Retinal pigment epithelial cell (primary cell): ENCODE measurements around the gene PELI1.

Source experiments
- DNase-seq: peaks from one replicate; pipeline ENCODE4 v3.0.0-alpha.2; 2010; ENCODE audit warnings: low read depth
- H3K4me3 ChIP-seq: 2 replicates; pipeline ENCODE4 v1.5.1; 2011; ENCODE audit warnings: mild to moderate bottlenecking, low read length, control low read depth, moderate library complexity
- CTCF ChIP-seq: conservative IDR thresholded peaks from 2 replicates; pipeline ENCODE4 v1.5.1; 2011; ENCODE audit warnings: low read depth, low read length, control low read depth, inconsistent platforms

Gene PELI1

GRCh38 chr2:64133828-64134227, 10.4 kb downstream of the PELI1 start:
- no peak overlapping the region for H3K4me3 ChIP-seq

GRCh38 chr2:64133354-64133753, 10.9 kb downstream of the PELI1 start:
- no peak for DNase-seq
- TF ChIP-seq CTCF, result no peak
- H3K4me3 ChIP-seq, result no peak overlapping the region

More at GRCh38 chr2:64133828-64134227, 10.4 kb downstream of the PELI1 start:
- no peak for DNase-seq
- no peak for TF ChIP-seq CTCF

GRCh38 chr2:64130333-64130732, 13.9 kb downstream of the PELI1 start:
- H3K4me3 ChIP-seq, result no peak overlapping the region
- no peak for TF ChIP-seq CTCF
- no peak for DNase-seq

- H3K4me3 ChIP-seq, result no peak overlapping the region
- no peak for TF ChIP-seq CTCF
- DNase-seq, result no peak
Measured at GRCh38 chr2:64128943-64129391, 15.3 kb downstream of the PELI1 start.

- DNase-seq, result no peak
- no peak overlapping the region for H3K4me3 ChIP-seq
- no peak for TF ChIP-seq CTCF
Measured at GRCh38 chr2:64128406-64128805, 15.8 kb downstream of the PELI1 start.

- DNase-seq, result no peak
- no peak for TF ChIP-seq CTCF
- H3K4me3 ChIP-seq, result no peak overlapping the region
Measured at GRCh38 chr2:64127119-64127518, 17.1 kb downstream of the PELI1 start.

GRCh38 chr2:64126601-64127000, 17.6 kb downstream of the PELI1 start:
- H3K4me3 ChIP-seq, result no peak overlapping the region
- no peak for DNase-seq
- no peak for TF ChIP-seq CTCF
